B cell (primary cell): Measurements from ENCODE around the gene SPHK2. TPM values are rescaled to one million over a fixed set of nuclear protein-coding genes. Genes with fewer than 3 reads are reported as not detected.

Source experiments
- ATAC-seq: fragments of 200-7000 bp; cut with Tn5 transposase; one replicate; pipeline ENCODE4 v1.10.0; 2021; ENCODE audit warnings: low read depth, mild to moderate bottlenecking, moderate number of reproducible peaks, moderate library complexity
- CTCF ChIA-PET: fragments of 350-600 bp; sonication (Branson Sonifier 250); formaldehyde crosslinking; loops from one replicate; lab custom pipeline; 2021; ENCODE audit warnings: antibody characterized with exemption, inconsistent platforms; lab: Charles Lee
- POLR2A ChIA-PET: fragments of 350-600 bp; sonication (Branson Sonifier 250); formaldehyde crosslinking; loops from one replicate; lab custom pipeline; 2021; ENCODE audit warnings: antibody characterized with exemption; lab: Charles Lee
- DNase-seq: peaks from one replicate; pipeline ENCODE4 v3.0.0; 2013
- H2AFZ ChIP-seq: 2 replicates; pipeline ENCODE4 v1.6.1; 2012; ENCODE audit warnings: mild to moderate bottlenecking, low read depth, low read length; ENCODE audit not compliant: insufficient read depth, poor library complexity, severe bottlenecking
- H3K27ac ChIP-seq, 2 donors: 1 replicate in 1 of 2; 2 replicates in 1 of 2; pipeline ENCODE4 v1.5.1; 2012 to 2013; ENCODE audit warnings: low read length in 2 of 2, mild to moderate bottlenecking in 2 of 2, moderate library complexity in 1 of 2
- H3K27me3 ChIP-seq, 4 experiments: fragments of 200-600 bp in 1 of 4; sonication (generic) in 1 of 4; replicated peaks in 1 of 4; 1 replicate in 2 of 4; 2 replicates in 2 of 4; pipeline versions ENCODE4 v1.6.1 to v1.7.0; 2013 to 2016; ENCODE audit warnings: low read length in 3 of 4, mild to moderate bottlenecking in 2 of 4, mixed read lengths in 1 of 4, moderate library complexity in 1 of 4; ENCODE audit not compliant: insufficient read depth in 4 of 4, control insufficient read depth in 3 of 4; ENCODE audit errors: control extremely low read depth in 1 of 4
- H3K36me3 ChIP-seq, 2 experiments: replicated peaks in 1 of 2; 1 replicate in 1 of 2; 2 replicates in 1 of 2; pipeline versions ENCODE4 v1.6.1 to v1.7.1; 2013; ENCODE audit warnings: low read length in 1 of 2; ENCODE audit not compliant: insufficient read depth in 2 of 2, control insufficient read depth in 1 of 2; ENCODE audit errors: control extremely low read depth in 1 of 2, extremely low read depth in 1 of 2
- H3K4me1 ChIP-seq, 2 donors: fragments of 200-600 bp in 1 of 2; sonication (generic) in 1 of 2; 1 replicate in 1 of 2; 2 replicates in 1 of 2; pipeline versions ENCODE4 v1.5.1 to v1.6.1; 2013 to 2017; ENCODE audit warnings: low read length in 2 of 2; ENCODE audit not compliant: control insufficient read depth in 2 of 2, insufficient read depth in 2 of 2
- H3K4me2 ChIP-seq: replicated peaks from 2 replicates; pipeline ENCODE3; 2012; ENCODE audit warnings: mild to moderate bottlenecking, low read depth, low read length; ENCODE audit not compliant: poor library complexity, severe bottlenecking
- H3K4me3 ChIP-seq, 5 experiments: fragments of 200-600 bp in 1 of 5; sonication (generic) in 1 of 5; 1 replicate in 3 of 5; 2 replicates in 2 of 5; pipeline versions ENCODE4 v1.5.1 to v1.7.0; 2011 to 2016; ENCODE audit warnings: low read length in 4 of 5, mild to moderate bottlenecking in 4 of 5, low read depth in 2 of 5, control low read depth in 1 of 5, moderate library complexity in 1 of 5; ENCODE audit not compliant: insufficient read depth in 1 of 5; ENCODE audit errors: control extremely low read depth in 1 of 5, extremely low read depth in 1 of 5
- H3K79me2 ChIP-seq: fragments of 200-600 bp; sonication (generic); one replicate; pipeline ENCODE4 v1.6.0; 2016; ENCODE audit warnings: low read length; ENCODE audit not compliant: control insufficient read depth, insufficient read depth
- H3K9ac ChIP-seq: fragments of 200-600 bp; sonication (generic); 2 replicates; pipeline ENCODE4 v1.6.1; 2017; ENCODE audit warnings: mild to moderate bottlenecking, low read length, moderate library complexity
- H3K9me3 ChIP-seq, 3 donors: one replicate each; pipeline versions ENCODE4 v1.6.1 to v1.7.1; 2013; ENCODE audit warnings: low read length in 2 of 3; ENCODE audit not compliant: control insufficient read depth in 2 of 3, insufficient read depth in 1 of 3; ENCODE audit errors: control extremely low read depth in 1 of 3
- H4K20me1 ChIP-seq: 2 replicates; pipeline ENCODE4 v1.6.0; 2012; ENCODE audit warnings: mild to moderate bottlenecking, low read length; ENCODE audit not compliant: insufficient read depth, control insufficient read depth, poor library complexity, severe bottlenecking
- H3K27ac Mint-ChIP-seq: one replicate; pipeline ENCODE4 v1.8.0; 2021; ENCODE audit warnings: mixed read lengths
- H3K27me3 Mint-ChIP-seq: one replicate; pipeline ENCODE4 v1.8.0; 2021; ENCODE audit warnings: mixed read lengths
- H3K4me1 Mint-ChIP-seq: one replicate; pipeline ENCODE4 v1.8.0; 2021; ENCODE audit warnings: mixed read lengths
- H3K4me3 Mint-ChIP-seq: one replicate; pipeline ENCODE4 v1.8.0; 2021; ENCODE audit warnings: mixed read lengths
- H3K9me3 Mint-ChIP-seq: one replicate; pipeline ENCODE4 v1.8.0; 2022; ENCODE audit warnings: mixed read lengths; ENCODE audit not compliant: insufficient read depth
- CTCF ChIP-seq: fragments of 200-600 bp; IDR thresholded peaks from one replicate; pipeline ENCODE4 v1.8.0; 2022; ENCODE audit warnings: antibody characterized with exemption, mild to moderate bottlenecking
- EZH2 ChIP-seq: IDR thresholded peaks from 2 replicates; pipeline ENCODE4 v1.6.1; 2012; ENCODE audit warnings: borderline replicate concordance, low read depth, mild to moderate bottlenecking, moderate library complexity, low read length; ENCODE audit not compliant: insufficient read depth, poor library complexity, severe bottlenecking
- WGBS: methylation state at CpG from one replicate; pipeline ENCODE4 v1.1.5; 2013; ENCODE audit warnings: missing lambda C conversion rate; ENCODE audit not compliant: insufficient coverage; 5-methylcytosine and 5-hydroxymethylcytosine counted together
- intact Hi-C: fragments of 100-400 bp; cut with micrococcal nuclease; formaldehyde crosslinking; loops from one replicate; pipeline ENCODE4 v1.10.0; 2022
- polyA plus RNA-seq: library from polyadenylated mRNA; depleted of rRNA; stranded (reverse); fragments of >200 nt; gene quantifications from 2 replicates; pipeline ENCODE4 v1.2.3, GENCODE V29; 2012
- total RNA-seq, 2 donors: library from RNA; stranded (reverse); fragments of 120-200 nt in 1 of 2; gene quantifications; 1 replicate in 1 of 2; 2 replicates in 1 of 2; pipeline versions ENCODE4 v1.2.3 to v1.2.4, GENCODE V29; 2013 to 2022

The SPHK2 gene
- total and polyA plus RNA-seq, 2 donors (not counting 1 experiment from before 2014, with no cell fraction given): 17.0 to 47.3 TPM

- Histone ChIP-seq H3K4me1 (peaks cover 28 to 31% of the 10 kb centered on the region in 2 donors), H3K9me3 (peaks cover 0 to 11% (median 0%) of the 10 kb centered on the region in 3 donors), H4K20me1 (peaks cover 20% of the 10 kb centered on the region), H3K27ac (peak overlapping the region; percentile 89 to 94), H3K79me2 (peaks cover 57% of the 10 kb centered on the region), H2AFZ (no peak overlapping the region), H3K4me3 (no peak overlapping the region), H3K4me2 (peak overlapping the region; percentile 80), H3K36me3 (no peaks in the 10 kb centered on the region), H3K9ac (no peak overlapping the region), H3K27me3 (no peaks in the 10 kb centered on the region)
- peaks cover 44% of the 10 kb centered on the region for H3K4me1 Mint-ChIP-seq
- no peak for ATAC-seq
- CTCF ChIA-PET: interaction anchor here (0.6 to 1.1 kb wide), 4 partner anchors 100 to 289 kb away, joined by 3 to 4 read pairs (median 3); no protein-coding TSS in a partner anchor
- no peak for DNase-seq
- peak overlapping the region; percentile 100 for H3K27ac Mint-ChIP-seq
- intact Hi-C loops: loop anchor here (5.0 to 10.0 kb wide), 6 partner anchors 158 to 1367 kb away; partner anchors contain the start of genes C19orf73, EMP3, FLT3LG and INAFM1
- H3K4me3 Mint-ChIP-seq: peak overlapping the region; percentile 96
- POLR2A ChIA-PET: no interaction called here
- WGBS: 95% methylated on average over 22 of the region's 33 CpGs
- no peaks in the 10 kb centered on the region for H3K27me3 Mint-ChIP-seq
- TF ChIP-seq CTCF (no peak), EZH2 (no peak)
- H3K9me3 Mint-ChIP-seq: peaks cover 4% of the 10 kb centered on the region
Measured at GRCh38 chr19:48639483-48640375, 20.4 kb downstream of the SPHK2 start.

- WGBS: 100% methylated on average over 1 of the region's 2 CpGs
- H3K4me3 ChIP-seq: no peak overlapping the region
- Mint-ChIP-seq H3K9me3 (peaks cover 4% of the 10 kb centered on the region), H3K4me3 (no peak overlapping the region), H3K27me3 (no peaks in the 10 kb centered on the region), H3K4me1 (peaks cover 49% of the 10 kb centered on the region), H3K27ac (peak overlapping the region; percentile 27)
- H3K36me3 ChIP-seq: no peaks in the 10 kb centered on the region
- H3K79me2 ChIP-seq: peaks cover 55% of the 10 kb centered on the region
- peaks cover 2% of the 10 kb centered on the region for H4K20me1 ChIP-seq
- H3K27me3 ChIP-seq: no peaks in the 10 kb centered on the region
- H3K9me3 ChIP-seq: peaks cover 0 to 11% (median 0%) of the 10 kb centered on the region in 3 donors
- DNase-seq (no peak), ATAC-seq (no peak)
- H3K9ac ChIP-seq: no peak overlapping the region
- no peak overlapping the region for H3K27ac ChIP-seq
- no peak overlapping the region for H3K4me2 ChIP-seq
- CTCF ChIA-PET: interaction anchor here (0.7 kb wide), 2 partner anchors 11 to 97 kb away, joined by 3 read pairs; no protein-coding TSS in a partner anchor
- intact Hi-C loops: no loop called here
- peaks cover 23 to 37% of the 10 kb centered on the region in 2 donors for H3K4me1 ChIP-seq
- TF ChIP-seq CTCF (no peak), EZH2 (no peak)
- H2AFZ ChIP-seq: no peak overlapping the region
- POLR2A ChIA-PET: no interaction called here
Measured at GRCh38 chr19:48641850-48642249, 22.5 kb downstream of the SPHK2 start.
